Stimulated activated CD8-positive, alpha-beta memory T cell treated with anti-CD3 and anti-CD28 coated beads, Interleukin-4, amount 100 ng/mL, for 1 hour (primary cell): Measurements from ENCODE around the gene DPP6.
"Not testable (repeated sequence)": the region's sequence is repeated elsewhere in the genome, so short reads cannot be mapped to it uniquely, and the experiment has no call there.

Experiments
- DNase-seq, 2 donors: peaks; one replicate each; pipeline ENCODE4 v3.0.0-alpha.2; 2020; ENCODE audit warnings: low read depth in 2 of 2, low spot score in 1 of 2

The DPP6 gene

DNA sequence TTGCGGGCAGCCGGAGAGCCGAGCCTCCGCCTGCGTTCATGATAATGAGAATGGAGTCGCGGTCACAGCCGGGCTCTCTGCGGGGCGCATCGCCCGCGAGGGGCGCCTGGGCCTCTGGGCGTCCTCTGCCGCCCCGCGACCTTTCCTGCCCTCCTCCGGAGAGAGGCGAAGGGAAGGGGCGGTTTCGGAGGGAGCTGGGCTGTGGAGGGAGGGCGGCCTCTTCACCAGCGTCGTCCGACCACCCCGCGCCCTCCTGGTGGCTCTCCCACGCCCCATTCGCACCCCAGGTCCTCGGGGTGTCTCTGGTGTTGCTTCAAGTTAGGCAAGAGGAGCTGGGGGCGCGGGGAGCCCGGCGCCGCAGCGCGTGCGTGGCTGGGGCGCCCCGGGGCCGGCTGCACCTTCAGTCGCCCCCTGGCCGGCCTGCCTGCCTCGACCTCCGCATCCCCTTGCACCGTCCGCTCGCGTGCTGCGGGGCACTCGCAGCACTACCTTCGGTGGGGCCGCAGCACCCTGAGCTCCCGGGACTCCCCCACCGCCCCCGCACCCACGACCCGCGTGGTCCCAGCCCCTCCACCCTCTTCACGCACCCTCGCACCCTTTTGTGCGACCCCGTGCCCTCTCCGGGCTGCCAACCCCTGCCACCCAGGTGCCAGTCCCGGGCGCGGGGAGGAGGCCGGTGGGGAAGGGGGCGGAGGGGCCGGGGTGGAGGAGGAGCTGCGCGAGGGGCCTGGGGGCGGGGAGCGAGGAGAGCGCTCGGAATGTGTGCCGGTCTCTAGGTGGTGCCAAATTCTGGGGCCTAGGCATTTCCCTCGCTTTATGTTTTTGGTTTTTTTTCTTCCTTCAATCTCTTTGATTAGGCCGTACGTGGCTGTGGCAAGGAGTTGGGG lies at the start of gene DPP6:
Gene DPP6, plus strand, starts transcription at position 756 of the 887 bp plus-strand sequence.
- DNase-seq, result not testable (repeated sequence)

- not testable (repeated sequence) for DNase-seq
Observed at GRCh38 chr7:154009423-154009911, 42.7 kb upstream of the DPP6 start.

GRCh38 chr7:154010726-154011568 lies 41.3 kb upstream of the DPP6 start:
- not testable (repeated sequence) for DNase-seq

DNA sequence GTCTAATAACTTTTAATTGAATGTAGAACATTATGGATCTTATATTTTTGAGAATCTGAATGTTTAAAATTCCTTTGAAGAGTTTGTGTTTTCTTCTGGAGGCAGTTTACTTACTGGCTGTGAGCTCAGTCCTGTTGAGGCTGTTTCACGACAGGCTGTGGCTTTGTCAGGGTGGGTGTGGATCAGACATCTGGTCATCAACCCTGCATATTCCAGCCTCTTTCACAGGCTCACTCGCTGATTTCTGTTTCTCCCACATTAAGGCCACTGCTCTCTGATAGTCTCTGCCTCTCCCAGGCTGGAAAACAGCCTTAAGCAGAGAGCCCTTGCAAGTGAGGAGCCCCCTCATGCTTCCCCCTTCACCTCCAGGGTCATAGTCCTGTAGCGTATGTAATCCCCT lies 39.4 kb upstream of the DPP6 start:
- not testable (repeated sequence) for DNase-seq

GRCh38 chr7:154015636-154016035 lies 36.6 kb upstream of the DPP6 start:
- not testable (repeated sequence) for DNase-seq

DNA sequence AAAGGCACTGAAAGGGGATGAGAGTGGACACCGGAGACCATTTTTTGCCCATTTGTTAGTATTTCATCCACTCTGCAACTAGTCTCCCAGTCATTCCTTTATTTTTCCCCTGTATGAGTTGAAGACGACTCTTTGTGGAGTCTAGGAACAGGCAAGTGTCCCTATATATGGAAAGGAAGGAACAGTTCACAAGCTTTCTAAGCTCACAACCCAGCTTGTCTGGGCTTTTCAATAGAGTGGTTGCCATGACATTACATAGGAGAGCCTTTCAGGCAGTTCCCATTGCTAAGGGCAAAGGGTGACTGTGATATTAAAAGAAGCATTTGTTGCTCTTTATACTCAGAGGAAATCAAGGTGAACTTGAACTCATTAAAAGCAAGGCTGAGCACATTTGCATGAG lies 33.8 kb upstream of the DPP6 start:
- not testable (repeated sequence) for DNase-seq

DNA sequence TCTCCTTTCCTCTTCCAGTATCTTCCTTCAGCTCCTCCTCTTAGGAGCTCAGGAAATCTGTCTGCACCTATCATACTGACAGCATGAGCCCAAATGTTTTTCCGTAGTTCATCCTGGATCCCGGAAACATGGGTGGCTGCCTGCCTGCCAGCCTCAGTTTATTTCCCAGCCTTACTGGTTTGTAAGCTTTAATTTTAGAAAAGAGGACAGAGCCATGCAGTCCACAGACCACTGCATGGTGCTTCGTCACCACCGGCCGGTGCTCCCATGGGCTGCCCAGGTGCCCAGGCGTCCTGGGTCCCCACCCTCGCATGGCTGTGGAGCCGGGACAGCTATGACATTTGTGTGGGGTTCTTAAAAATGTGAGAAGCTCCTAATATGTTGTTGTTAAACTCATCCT lies 24.4 kb upstream of the DPP6 start:
- not testable (repeated sequence) for DNase-seq

DNA sequence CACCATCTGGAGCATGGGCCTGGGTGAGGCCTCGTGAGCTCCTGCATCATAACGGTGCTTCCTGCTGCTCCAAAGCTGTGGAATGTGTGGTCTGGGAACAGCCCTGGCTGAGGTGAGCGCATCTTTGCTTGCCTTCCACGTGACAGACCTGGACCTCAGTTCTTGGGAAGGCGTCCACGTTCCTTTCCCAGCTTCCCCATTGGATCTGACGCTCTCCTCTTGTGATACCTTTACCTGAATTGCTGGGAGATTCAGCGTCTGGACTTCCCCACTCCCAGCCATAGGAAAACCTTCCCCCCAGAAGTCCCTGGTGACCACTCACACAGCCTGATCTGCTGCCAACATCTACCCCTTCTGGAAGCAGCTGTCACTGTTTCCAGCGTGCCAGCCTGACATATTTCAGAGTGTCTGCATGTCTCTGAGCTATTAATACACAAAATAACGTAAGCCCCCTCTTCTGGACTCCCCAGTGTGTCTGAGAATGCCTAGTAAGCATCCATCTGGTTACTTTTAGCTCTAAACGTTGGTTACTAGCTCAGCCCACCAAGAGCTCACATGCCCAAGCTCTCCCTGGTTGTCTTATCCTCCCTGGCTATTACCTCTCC lies 21.6 kb upstream of the DPP6 start:
- DNase-seq, result not testable (repeated sequence)

GRCh38 chr7:154039466-154040165 lies 12.6 kb upstream of the DPP6 start:
- not testable (repeated sequence) for DNase-seq

DNA sequence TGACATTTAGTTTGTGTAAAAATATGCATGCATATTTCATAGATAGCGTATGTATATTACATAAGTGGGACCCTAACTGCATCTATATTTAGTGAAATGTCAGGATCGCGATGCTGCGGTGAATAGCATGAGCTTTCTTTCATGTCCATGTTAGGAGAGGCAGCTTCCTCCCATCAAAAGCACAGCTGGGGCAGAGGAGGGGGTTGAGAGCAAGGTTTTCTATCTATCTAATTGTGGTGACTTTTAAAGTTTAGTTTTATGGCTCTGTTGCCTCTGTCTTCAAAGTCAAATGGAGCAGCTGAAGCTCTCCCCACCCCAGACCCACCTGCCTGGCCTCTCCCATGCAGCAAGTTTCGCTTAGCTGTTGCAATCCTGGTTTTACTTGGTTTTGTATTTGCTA lies 1.8 kb upstream of the DPP6 start:
- DNase-seq, result not testable (repeated sequence)

DNA sequence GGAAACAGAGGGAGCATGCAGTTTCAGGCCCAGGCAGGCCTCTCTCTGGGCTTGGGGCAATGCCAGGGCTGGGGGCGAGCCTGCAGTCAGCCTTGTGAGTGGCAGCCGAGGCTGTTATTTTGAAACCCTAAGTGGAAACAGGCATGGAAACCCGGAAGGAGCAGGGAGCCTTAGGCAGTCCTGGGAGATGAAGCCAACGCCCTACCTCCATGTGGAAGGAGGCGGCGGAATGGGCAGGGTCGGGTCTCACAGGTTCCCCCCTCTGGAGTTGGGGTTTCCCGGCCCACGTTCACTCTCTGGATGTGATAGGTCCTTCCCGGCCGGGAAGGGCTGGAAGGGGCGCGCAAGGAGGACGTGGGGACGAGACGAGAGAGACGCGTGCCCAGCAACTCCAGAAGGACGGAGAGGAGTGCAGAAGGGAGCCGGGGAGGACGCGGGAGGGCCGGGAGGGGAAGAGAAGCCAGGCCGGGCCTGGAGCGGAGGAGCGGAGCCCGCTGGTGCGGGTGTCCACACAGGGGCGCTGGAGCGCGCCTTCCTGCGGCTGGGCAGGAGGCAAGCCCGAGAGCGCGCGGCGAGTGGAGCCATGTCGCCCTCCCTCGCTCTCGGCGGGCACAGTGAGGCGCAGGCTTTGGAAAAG lies 1.1 kb upstream of the DPP6 start:
- not testable (repeated sequence) for DNase-seq

GRCh38 chr7:154052530-154053252 lies 493 bp downstream of the DPP6 start:
- not testable (repeated sequence) for DNase-seq

- DNase-seq, result not testable (repeated sequence)
Observed at GRCh38 chr7:154053466-154054312, 1.5 kb downstream of the DPP6 start.

DNA sequence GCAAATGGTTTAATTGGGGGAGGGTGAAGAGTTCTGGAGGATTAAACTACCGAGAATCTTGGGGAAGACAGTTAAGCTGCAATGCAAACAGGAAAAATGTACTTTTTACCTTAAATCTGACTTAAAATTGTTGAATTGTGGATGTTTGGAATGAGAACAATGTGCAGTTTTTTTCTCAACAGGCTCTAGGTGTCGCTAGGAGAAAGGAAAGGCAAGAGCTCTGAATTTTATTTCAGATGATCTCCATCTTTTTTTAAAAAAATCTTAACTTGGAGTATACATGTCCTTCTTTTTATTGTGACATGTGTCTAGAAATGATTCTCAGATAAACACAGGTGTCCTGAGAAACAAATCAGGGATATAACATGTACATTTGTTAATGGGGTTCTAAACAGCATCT lies 2.5 kb downstream of the DPP6 start:
- not testable (repeated sequence) for DNase-seq

GRCh38 chr7:154055491-154056106 lies 3.4 kb downstream of the DPP6 start:
- DNase-seq, result not testable (repeated sequence)

- DNase-seq, result not testable (repeated sequence)
Observed at GRCh38 chr7:154058783-154059182, 6.6 kb downstream of the DPP6 start.

DNA sequence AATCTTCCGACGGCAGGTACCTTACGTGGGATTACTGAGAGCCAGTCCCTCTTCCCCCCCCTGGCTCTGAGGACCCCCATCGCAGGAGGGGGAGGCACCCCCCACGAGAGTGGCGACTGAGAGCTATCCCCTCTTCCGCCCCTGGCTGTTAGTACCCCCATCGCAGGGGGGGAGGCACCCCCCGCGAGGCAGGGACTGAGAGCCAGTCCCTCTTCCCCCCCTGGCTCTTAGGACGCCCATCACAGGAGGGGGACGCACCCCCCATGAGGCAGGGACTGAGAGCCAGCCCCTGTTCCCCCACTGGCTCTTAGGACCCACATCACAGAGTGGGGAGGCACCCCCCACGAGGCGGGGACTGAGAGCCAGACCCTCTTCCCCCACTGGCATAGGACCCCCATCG lies 8.4 kb downstream of the DPP6 start:
- DNase-seq, result not testable (repeated sequence)

- DNase-seq, result not testable (repeated sequence)
Observed at GRCh38 chr7:154071833-154072232, 19.6 kb downstream of the DPP6 start.
